SH-SY5Y (cell line): ENCODE measurements around the gene NR4A1.

ENCODE experiments used
- GATA2 ChIP-seq: IDR thresholded peaks from 2 replicates; pipeline ENCODE4 v1.6.1; 2011; ENCODE audit warnings: mild to moderate bottlenecking, low read depth, low read length
- GATA3 ChIP-seq: IDR thresholded peaks from 2 replicates; pipeline ENCODE4 v1.6.1; 2011; ENCODE audit warnings: low read depth, mild to moderate bottlenecking, low read length, moderate library complexity

DNA sequence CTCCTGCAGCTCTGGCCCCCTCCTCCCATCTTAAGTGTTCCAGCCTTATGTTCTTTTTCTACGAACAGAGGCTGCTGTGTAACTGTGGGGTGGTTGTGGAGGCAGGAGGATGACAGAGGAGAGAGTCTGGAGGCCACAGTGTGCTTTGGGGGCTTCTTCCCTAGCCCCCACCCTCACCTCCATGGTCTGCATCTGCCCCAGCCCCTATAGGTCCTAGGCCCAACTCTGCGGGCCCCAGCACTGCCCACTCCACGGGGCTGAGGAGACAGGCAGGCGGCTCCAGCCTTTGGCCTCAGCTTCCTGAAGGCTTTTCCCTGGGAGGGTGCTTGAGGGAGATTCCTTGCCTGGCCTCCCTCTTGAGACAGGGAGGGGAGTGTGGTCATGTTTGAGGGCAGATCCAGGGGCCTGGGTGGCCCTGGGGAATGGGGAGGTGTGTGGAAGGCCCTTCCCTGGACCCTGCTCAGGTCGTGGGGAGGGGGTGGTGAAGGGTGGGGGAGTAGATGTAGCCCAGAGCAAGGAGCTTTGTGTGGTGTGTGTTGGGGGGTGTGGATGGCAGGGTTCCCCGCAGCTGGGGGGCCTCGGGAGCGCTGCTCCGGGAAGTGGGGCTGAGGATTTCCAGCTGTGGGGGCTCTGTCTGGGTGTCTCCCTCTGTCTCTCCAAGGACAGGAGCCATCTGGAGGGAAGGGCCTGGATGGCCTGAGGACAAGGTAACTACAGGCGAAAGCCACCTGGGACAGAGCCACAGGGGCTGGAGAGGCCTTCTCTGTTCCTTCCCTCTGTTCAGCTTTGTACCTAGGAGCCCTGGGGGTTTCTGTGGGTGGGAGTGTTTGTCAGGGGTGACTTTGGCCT is 29.4 kb downstream of the NR4A1 start:
- TF ChIP-seq GATA2 (no peak), GATA3 (no peak)
